Stimulated activated CD4-positive, alpha-beta T cell treated with anti-CD3 and anti-CD28 coated beads, Interleukin-2, amount 100 ng/mL, for 4 hours (primary cell): ENCODE results near the gene ATOH1.

Experiments used
- DNase-seq: peaks from one replicate; pipeline ENCODE4 v3.0.0-alpha.2; 2020; ENCODE audit warnings: low read depth

Gene ATOH1

DNA sequence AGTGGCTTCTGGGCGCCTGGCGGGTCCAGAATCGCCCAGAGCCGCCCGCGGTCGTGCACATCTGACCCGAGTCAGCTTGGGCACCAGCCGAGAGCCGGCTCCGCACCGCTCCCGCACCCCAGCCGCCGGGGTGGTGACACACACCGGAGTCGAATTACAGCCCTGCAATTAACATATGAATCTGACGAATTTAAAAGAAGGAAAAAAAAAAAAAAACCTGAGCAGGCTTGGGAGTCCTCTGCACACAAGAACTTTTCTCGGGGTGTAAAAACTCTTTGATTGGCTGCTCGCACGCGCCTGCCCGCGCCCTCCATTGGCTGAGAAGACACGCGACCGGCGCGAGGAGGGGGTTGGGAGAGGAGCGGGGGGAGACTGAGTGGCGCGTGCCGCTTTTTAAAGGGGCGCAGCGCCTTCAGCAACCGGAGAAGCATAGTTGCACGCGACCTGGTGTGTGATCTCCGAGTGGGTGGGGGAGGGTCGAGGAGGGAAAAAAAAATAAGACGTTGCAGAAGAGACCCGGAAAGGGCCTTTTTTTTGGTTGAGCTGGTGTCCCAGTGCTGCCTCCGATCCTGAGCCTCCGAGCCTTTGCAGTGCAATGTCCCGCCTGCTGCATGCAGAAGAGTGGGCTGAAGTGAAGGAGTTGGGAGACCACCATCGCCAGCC lies at the start of gene ATOH1:
Gene ATOH1, plus strand, starts transcription at position 422 of the 663 bp plus-strand sequence. Its CDS starts 174 bp downstream, at position 596.
- no peak for DNase-seq

DNA sequence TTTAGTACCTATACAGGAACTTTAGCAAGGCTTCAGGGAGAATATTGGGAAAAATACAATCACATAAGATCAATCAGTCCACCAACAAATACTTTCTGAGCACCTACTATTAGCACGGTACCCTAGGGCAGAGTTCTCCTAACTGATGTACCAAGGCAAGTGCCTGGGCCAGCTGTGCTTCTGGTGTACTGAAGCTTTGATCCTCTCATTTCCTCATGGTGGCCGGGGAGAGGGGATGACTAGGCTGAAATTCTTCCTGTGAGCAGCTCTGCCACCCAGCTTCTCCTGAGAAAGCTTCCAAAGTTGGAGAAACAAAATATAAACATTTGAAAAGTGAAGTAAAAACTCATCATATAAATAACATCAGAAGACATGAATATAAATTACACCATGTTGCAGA lies 49.3 kb upstream of the ATOH1 start:
- DNase-seq, result no peak

DNA sequence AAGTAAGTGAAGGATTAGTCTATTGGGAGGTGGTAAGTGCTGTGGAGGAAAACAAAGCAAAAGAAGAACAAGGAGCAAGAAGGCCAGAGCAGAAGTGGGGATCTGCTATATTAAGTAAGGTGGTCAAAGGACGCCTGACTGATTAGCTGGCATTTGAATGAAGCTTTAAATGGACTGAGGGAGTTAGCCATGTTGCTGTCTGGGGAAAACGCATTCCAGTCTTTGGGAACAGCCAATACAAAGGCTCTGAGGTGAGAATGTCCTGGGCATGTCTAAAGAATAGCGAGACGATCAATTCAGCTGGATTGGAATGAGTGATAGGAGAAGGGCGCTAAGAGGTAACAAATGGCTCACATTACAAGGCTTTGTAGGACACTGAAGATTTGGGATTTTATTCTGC lies 48.5 kb upstream of the ATOH1 start:
- no peak for DNase-seq

DNA sequence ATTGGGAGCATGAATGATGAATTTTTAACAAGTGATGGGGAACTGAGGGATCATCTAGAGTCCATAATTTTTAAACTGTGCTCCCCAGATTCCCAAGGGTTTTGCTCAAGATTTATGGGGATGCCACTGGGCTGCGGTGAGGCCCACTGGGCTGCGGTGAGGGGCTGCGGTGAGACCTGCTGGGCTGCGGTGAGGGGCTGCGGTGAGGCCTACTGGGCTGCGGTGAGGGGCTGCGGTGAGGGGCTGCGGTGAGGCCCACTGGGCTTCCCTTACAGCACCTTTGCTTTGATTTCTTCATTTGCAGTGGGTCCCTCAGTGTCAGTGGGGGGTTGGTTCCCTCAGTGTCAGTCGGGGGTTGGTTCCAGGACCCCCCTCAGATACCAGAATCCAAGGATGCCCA lies 47.4 kb upstream of the ATOH1 start:
- DNase-seq, result no peak

GRCh38 chr4:93786149-93786548 lies 42.4 kb upstream of the ATOH1 start:
- DNase-seq, result no peak

DNA sequence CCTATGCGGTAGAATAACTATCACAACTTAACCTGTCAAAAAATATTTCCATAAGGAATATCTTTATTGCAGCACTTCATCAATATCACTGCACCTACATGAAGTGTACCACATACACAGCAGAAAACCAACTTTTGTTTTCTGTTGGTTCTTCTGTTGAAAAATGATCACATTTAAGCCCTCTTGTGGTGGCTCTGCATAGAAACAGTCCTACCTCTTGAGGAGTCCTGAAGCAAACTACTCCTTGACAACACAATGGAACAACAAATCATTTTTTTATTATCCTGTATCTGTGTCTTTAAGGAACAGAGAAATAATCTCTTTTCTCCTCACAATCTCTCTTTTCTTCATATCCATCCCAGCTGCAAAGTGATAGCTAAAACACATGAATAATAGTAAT lies 39.8 kb upstream of the ATOH1 start:
- DNase-seq, result no peak

GRCh38 chr4:93791570-93792195 lies 36.9 kb upstream of the ATOH1 start:
- no peak for DNase-seq

- DNase-seq, result no peak
Measured at GRCh38 chr4:93802045-93802444, 26.5 kb upstream of the ATOH1 start.

GRCh38 chr4:93809773-93810172 lies 18.8 kb upstream of the ATOH1 start:
- DNase-seq, result no peak

GRCh38 chr4:93810340-93810992 lies 18.1 kb upstream of the ATOH1 start:
- no peak for DNase-seq

DNA sequence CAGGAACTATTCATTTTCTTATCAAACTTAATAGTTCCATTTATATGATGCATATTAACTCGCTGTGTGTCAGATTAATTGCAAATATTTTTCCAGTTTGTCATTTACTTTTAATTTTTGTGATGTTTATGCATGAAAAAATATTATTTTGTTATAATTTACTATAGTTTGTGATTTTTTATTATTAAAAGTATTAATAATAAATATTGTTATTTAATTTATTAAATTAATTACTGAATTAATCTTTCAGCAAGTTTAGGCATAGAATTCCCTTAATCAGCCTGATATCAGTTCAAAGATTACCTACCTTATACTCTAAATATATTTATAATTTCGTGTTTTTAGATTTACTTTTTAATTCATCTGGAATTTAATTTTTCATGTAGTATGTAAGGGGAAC lies 15.5 kb upstream of the ATOH1 start:
- no peak for DNase-seq

GRCh38 chr4:93814141-93814540 lies 14.4 kb upstream of the ATOH1 start:
- no peak for DNase-seq

GRCh38 chr4:93814722-93815121 lies 13.8 kb upstream of the ATOH1 start:
- DNase-seq, result no peak

- no peak for DNase-seq
Measured at GRCh38 chr4:93825551-93826216, 2.9 kb upstream of the ATOH1 start.

GRCh38 chr4:93827272-93827947 lies 1.1 kb upstream of the ATOH1 start:
- DNase-seq, result no peak

- DNase-seq, result no peak
Measured at GRCh38 chr4:93828995-93829819, 654 bp downstream of the ATOH1 start.

GRCh38 chr4:93829820-93830687 lies 1.5 kb downstream of the ATOH1 start:
- no peak for DNase-seq

DNA sequence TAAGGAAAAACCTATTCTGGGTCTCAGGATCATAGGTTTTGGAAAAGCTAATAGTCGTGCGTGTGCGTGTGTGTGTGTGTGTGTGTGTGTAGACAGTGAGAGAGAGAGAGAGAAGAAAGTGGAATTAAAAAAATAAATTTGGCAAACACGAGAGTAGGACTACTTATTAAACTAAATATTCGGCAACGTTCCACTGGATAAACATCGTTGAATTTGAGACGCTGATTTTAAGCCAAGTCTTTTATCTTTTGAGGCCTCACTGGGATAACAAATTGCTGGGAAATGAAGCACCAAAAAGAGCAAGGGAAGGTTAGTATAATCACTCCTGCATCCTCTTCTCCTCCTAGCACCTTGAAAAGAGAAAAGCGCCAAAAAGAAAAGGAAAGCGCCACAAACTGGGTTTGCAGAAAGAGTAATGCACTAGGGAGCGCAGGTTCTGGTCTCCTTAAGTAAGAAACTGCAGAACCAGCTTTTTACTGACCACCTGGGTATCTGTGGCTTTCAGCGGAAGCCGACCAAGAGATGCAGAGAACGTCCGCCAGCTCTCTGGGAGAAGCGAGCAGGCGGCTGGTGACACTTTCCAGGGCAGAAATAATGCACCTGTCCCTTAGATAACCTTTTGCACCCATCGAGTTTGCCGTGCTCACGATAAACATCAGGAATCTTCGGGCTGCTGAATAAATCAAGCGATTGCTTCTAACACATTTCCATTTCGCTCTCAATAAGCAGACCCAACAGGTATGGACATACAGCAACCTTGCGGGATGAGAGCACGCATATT lies 3.4 kb downstream of the ATOH1 start:
- DNase-seq, result no peak

DNA sequence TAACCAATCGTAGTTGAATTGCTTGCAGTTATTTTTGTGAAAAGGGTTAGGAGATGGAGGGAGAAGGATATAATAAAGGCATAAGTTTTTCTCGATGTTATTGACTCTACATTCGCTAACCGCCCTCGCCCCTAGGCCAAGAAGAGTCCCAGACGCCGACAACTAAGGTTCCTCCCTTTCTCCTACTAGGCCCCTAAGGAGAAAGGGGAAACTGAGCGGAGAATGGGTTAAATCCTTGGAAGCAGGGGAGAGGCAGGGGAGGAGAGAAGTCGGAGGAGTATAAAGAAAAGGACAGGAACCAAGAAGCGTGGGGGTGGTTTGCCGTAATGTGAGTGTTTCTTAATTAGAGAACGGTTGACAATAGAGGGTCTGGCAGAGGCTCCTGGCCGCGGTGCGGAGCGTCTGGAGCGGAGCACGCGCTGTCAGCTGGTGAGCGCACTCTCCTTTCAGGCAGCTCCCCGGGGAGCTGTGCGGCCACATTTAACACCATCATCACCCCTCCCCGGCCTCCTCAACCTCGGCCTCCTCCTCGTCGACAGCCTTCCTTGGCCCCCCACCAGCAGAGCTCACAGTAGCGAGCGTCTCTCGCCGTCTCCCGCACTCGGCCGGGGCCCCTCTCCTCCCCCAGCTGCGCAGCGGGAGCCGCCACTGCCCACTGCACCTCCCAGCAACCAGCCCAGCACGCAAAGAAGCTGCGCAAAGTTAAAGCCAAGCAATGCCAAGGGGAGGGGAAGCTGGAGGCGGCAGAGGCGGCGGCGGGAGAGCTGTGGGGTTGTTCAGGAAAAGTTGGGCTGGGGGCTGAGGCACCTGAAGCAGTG lies 5.9 kb downstream of the ATOH1 start:
- DNase-seq, result no peak
